ENCODE results near the gene SPAG16. TPM values are rescaled to one million over a fixed set of nuclear protein-coding genes. Genes with fewer than 3 reads are reported as not detected.

The SPAG16 gene
- total and polyA plus RNA-seq, 2 donors (not counting 1 experiment from before 2014, with no cell fraction given): 3.4 to 8.6 TPM

- no peak overlapping the region for H2AFZ ChIP-seq (ENCODE audit: insufficient read depth, low read depth, low read length, poor library complexity, severe bottlenecking)
- ATAC-seq (ENCODE audit: low read depth): no peak
- intact Hi-C loops (cut with micrococcal nuclease): no loop called here
- Mint-ChIP-seq H3K9me3 (ENCODE audit: insufficient read depth) (peaks cover 3% of the 10 kb centered on the region), H3K27ac (no peak overlapping the region), H3K4me3 (no peak overlapping the region), H3K4me1 (peaks cover 7% of the 10 kb centered on the region), H3K27me3 (no peaks in the 10 kb centered on the region)
- TF ChIP-seq CTCF (IDR thresholded peaks at IDR 0.05): no peak
- no peak for TF ChIP-seq EZH2 (IDR thresholded peaks at IDR 0.05; ENCODE audit: borderline replicate concordance, insufficient read depth, low read depth, low read length, poor library complexity, severe bottlenecking)
- H3K79me2 ChIP-seq (ENCODE audit: control insufficient read depth, insufficient read depth, low read length): no peaks in the 10 kb centered on the region
- no peaks in the 10 kb centered on the region for H3K27me3 ChIP-seq (replicated peaks in 1 of 4; ENCODE audit: control extremely low read depth in 1 of 4, control insufficient read depth in 3 of 4, insufficient read depth in 4 of 4, low read length in 3 of 4)
- no peak overlapping the region for H3K4me2 ChIP-seq (replicated peaks; ENCODE audit: low read depth, low read length, poor library complexity, severe bottlenecking)
- H3K9ac ChIP-seq (ENCODE audit: low read length): no peak overlapping the region
- ChIA-PET CTCF (no interaction called here), POLR2A (no interaction called here)
- H3K4me3 ChIP-seq (ENCODE audit: control extremely low read depth in 1 of 5, extremely low read depth in 1 of 5, insufficient read depth in 1 of 5, low read depth in 2 of 5, low read length in 4 of 5): no peak overlapping the region
- H3K4me1 ChIP-seq (ENCODE audit: control insufficient read depth in 2 of 2, insufficient read depth in 2 of 2, low read length in 2 of 2): no peaks in the 10 kb centered on the region
- H3K36me3 ChIP-seq (replicated peaks in 1 of 2; ENCODE audit: control extremely low read depth in 1 of 2, control insufficient read depth in 1 of 2, extremely low read depth in 1 of 2, insufficient read depth in 2 of 2, low read length in 1 of 2): no peaks in the 10 kb centered on the region
- no CpG with 5 or more reads among the region's 1 CpG for WGBS (ENCODE audit: insufficient coverage)
- no peaks in the 10 kb centered on the region for H3K9me3 ChIP-seq (ENCODE audit: control extremely low read depth in 1 of 3, control insufficient read depth in 2 of 3, insufficient read depth in 1 of 3, low read length in 2 of 3)
- no peak overlapping the region for H3K27ac ChIP-seq (ENCODE audit: low read length in 2 of 2)
- no peak for DNase-seq
- H4K20me1 ChIP-seq (ENCODE audit: control insufficient read depth, insufficient read depth, low read length, poor library complexity, severe bottlenecking): no peaks in the 10 kb centered on the region
Measured at GRCh38 chr2:213679894-213680293, 395.6 kb downstream of the SPAG16 start.

DNA sequence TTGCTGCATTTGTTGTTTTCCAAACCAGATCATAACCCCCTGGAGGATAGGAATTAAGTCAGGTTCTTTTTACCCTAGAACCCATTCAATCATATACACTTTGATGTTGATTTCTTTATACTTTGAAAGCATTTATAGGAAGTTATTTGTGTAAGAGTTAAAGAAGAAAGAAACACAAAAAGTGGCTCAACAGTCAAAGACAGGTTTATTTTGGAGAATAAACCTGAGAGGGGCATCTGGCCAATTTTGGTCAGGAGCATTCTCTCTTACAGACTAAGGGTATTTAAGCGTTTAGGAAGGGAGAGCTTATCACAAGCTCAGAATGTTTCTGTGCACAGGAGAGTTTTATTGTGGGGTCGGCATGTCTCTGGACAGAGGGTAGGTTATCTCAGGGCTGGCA is 398.0 kb downstream of the SPAG16 start:
- no peaks in the 10 kb centered on the region for H3K9me3 ChIP-seq (ENCODE audit: control extremely low read depth in 1 of 3, control insufficient read depth in 2 of 3, insufficient read depth in 1 of 3, low read length in 2 of 3)
- DNase-seq: no peak
- no peaks in the 10 kb centered on the region for H4K20me1 ChIP-seq (ENCODE audit: control insufficient read depth, insufficient read depth, low read length, poor library complexity, severe bottlenecking)
- no peaks in the 10 kb centered on the region for H3K79me2 ChIP-seq (ENCODE audit: control insufficient read depth, insufficient read depth, low read length)
- H3K27me3 Mint-ChIP-seq: no peaks in the 10 kb centered on the region
- no peak overlapping the region for H3K27ac Mint-ChIP-seq
- H3K9ac ChIP-seq (ENCODE audit: low read length): no peak overlapping the region
- CTCF ChIA-PET: no interaction called here
- H3K4me2 ChIP-seq (replicated peaks; ENCODE audit: low read depth, low read length, poor library complexity, severe bottlenecking): no peak overlapping the region
- peaks cover 7% of the 10 kb centered on the region for H3K4me1 Mint-ChIP-seq
- no peaks in the 10 kb centered on the region for H3K9me3 Mint-ChIP-seq (ENCODE audit: insufficient read depth)
- intact Hi-C loops (cut with micrococcal nuclease): no loop called here
- ATAC-seq (ENCODE audit: low read depth): no peak
- H3K36me3 ChIP-seq (replicated peaks in 1 of 2; ENCODE audit: control extremely low read depth in 1 of 2, control insufficient read depth in 1 of 2, extremely low read depth in 1 of 2, insufficient read depth in 2 of 2, low read length in 1 of 2): no peaks in the 10 kb centered on the region
- no peak overlapping the region for H3K4me3 ChIP-seq (ENCODE audit: control extremely low read depth in 1 of 5, extremely low read depth in 1 of 5, insufficient read depth in 1 of 5, low read depth in 2 of 5, low read length in 4 of 5)
- TF ChIP-seq EZH2 (IDR thresholded peaks at IDR 0.05; ENCODE audit: borderline replicate concordance, insufficient read depth, low read depth, low read length, poor library complexity, severe bottlenecking): no peak
- WGBS (ENCODE audit: insufficient coverage): 90% methylated on average over 2 of the region's 2 CpGs
- H3K27me3 ChIP-seq (replicated peaks in 1 of 4; ENCODE audit: control extremely low read depth in 1 of 4, control insufficient read depth in 3 of 4, insufficient read depth in 4 of 4, low read length in 3 of 4): no peaks in the 10 kb centered on the region
- no peak overlapping the region for H3K27ac ChIP-seq (ENCODE audit: low read length in 2 of 2)
- H3K4me1 ChIP-seq (ENCODE audit: control insufficient read depth in 2 of 2, insufficient read depth in 2 of 2, low read length in 2 of 2): no peaks in the 10 kb centered on the region
- H3K4me3 Mint-ChIP-seq: no peak overlapping the region
- H2AFZ ChIP-seq (ENCODE audit: insufficient read depth, low read depth, low read length, poor library complexity, severe bottlenecking): no peak overlapping the region
- POLR2A ChIA-PET: no interaction called here

Measured in B cell (primary cell).